ENCODE results near the gene ADH1A. TPM values are rescaled to one million over a fixed set of nuclear protein-coding genes. Genes with fewer than 3 reads are reported as not detected.

Gene ADH1A
- not detected in 2 replicates for total RNA-seq (2021)
- Bru-seq, nascent RNA, result not detected
- not detected for BruChase-seq, experiment 1, labeled RNA remaining after a 2-hour chase
- not detected for BruChase-seq, experiment 2, labeled RNA remaining after a 6-hour chase
- long read RNA-seq, result 0 reads

GRCh38 chr4:99290848-99291786 lies at the start of gene ADH1A:
Gene ADH1A (minus strand): TSS chr4:99290985. CDS start chr4:99290914, 71 bp downstream.
- Histone ChIP-seq H3K9me3 (ENCODE audit: insufficient read depth, low read depth) (no peaks in the 10 kb centered on the region), H2AFZ (peak within 1 kb of the TSS; percentile 39; the same call in 1 of the 2 replicates), H3K27ac (no peak within 1 kb of the TSS), H3K36me3 (ENCODE audit: low read depth) (no peaks in the 10 kb centered on the region), H3K9me2 (ENCODE audit: insufficient read depth) (no peaks in the 10 kb centered on the region; the same call in 1 of the 2 replicates), H4K20me1 (ENCODE audit: insufficient read depth) (no peaks in the 10 kb centered on the region), H3F3A (ENCODE audit: insufficient read depth, low read depth) (no peaks in the 10 kb centered on the region), H3K79me2 (ENCODE audit: low read depth) (no peaks in the 10 kb centered on the region), H3K27me3 (ENCODE audit: insufficient read depth, low read depth) (no peaks in the 10 kb centered on the region), H3K4me2 (no peak within 1 kb of the TSS), H3K4me1 (replicated peaks; ENCODE audit: insufficient read depth) (no peaks in the 10 kb centered on the region), H3K4me3 (no peak within 1 kb of the TSS)
- BruUV-seq (replicated peaks), result no TSS peak
- no peak for DNase-seq
- POLR2A ChIA-PET (ENCODE audit: unreplicated experiment), result no interaction called here
- TF ChIP-seq EZH2 (IDR thresholded peaks at IDR 0.05; ENCODE audit: low read depth) (no peak), CTCF (conservative IDR thresholded peaks at IDR 0.05) (no peak)
- intact Hi-C loops (cut with micrococcal nuclease; ENCODE audit: unreplicated experiment), result no loop called here
- CTCF ChIA-PET, result no interaction called here

GRCh38 chr4:99339172-99339571 lies 48.4 kb upstream of the ADH1A start:
- BruUV-seq (replicated peaks), result no TSS peak
- Histone ChIP-seq H3K4me2 (no peak overlapping the region), H3K27me3 (ENCODE audit: insufficient read depth, low read depth) (no peaks in the 10 kb centered on the region), H4K20me1 (ENCODE audit: insufficient read depth) (no peaks in the 10 kb centered on the region), H2AFZ (no peak overlapping the region), H3F3A (ENCODE audit: insufficient read depth, low read depth) (no peaks in the 10 kb centered on the region), H3K4me3 (no peak overlapping the region), H3K9me3 (ENCODE audit: insufficient read depth, low read depth) (no peaks in the 10 kb centered on the region), H3K4me1 (replicated peaks; ENCODE audit: insufficient read depth) (no peaks in the 10 kb centered on the region), H3K36me3 (ENCODE audit: low read depth) (no peaks in the 10 kb centered on the region), H3K27ac (no peak overlapping the region), H3K9me2 (ENCODE audit: insufficient read depth) (no peaks in the 10 kb centered on the region), H3K79me2 (ENCODE audit: low read depth) (no peaks in the 10 kb centered on the region)
- CTCF ChIA-PET, result no interaction called here
- TF ChIP-seq EZH2 (IDR thresholded peaks at IDR 0.05; ENCODE audit: low read depth), result no peak
- TF ChIP-seq CTCF (conservative IDR thresholded peaks at IDR 0.05), result no peak
- no peak for DNase-seq
- intact Hi-C loops (cut with micrococcal nuclease; ENCODE audit: unreplicated experiment), result no loop called here
- POLR2A ChIA-PET (ENCODE audit: unreplicated experiment), result no interaction called here

GRCh38 chr4:99336553-99336952 lies 45.8 kb upstream of the ADH1A start:
- Histone ChIP-seq H3K79me2 (ENCODE audit: low read depth) (no peaks in the 10 kb centered on the region), H3K4me2 (no peak overlapping the region), H3K36me3 (ENCODE audit: low read depth) (no peaks in the 10 kb centered on the region), H3K27me3 (ENCODE audit: insufficient read depth, low read depth) (no peaks in the 10 kb centered on the region), H3K9me3 (ENCODE audit: insufficient read depth, low read depth) (no peaks in the 10 kb centered on the region), H3K4me3 (no peak overlapping the region), H3F3A (ENCODE audit: insufficient read depth, low read depth) (no peaks in the 10 kb centered on the region), H3K27ac (no peak overlapping the region), H4K20me1 (ENCODE audit: insufficient read depth) (no peaks in the 10 kb centered on the region), H3K9me2 (ENCODE audit: insufficient read depth) (no peaks in the 10 kb centered on the region), H2AFZ (no peak overlapping the region), H3K4me1 (replicated peaks; ENCODE audit: insufficient read depth) (peaks cover 4% of the 10 kb centered on the region; the same call in 1 of the 2 replicates)
- DNase-seq, result no peak
- TF ChIP-seq CTCF (conservative IDR thresholded peaks at IDR 0.05) (no peak), EZH2 (IDR thresholded peaks at IDR 0.05; ENCODE audit: low read depth) (no peak)
- BruUV-seq (replicated peaks), result no TSS peak
- CTCF ChIA-PET, result no interaction called here
- intact Hi-C loops (cut with micrococcal nuclease; ENCODE audit: unreplicated experiment), result no loop called here
- POLR2A ChIA-PET (ENCODE audit: unreplicated experiment), result no interaction called here

Measured in PC-9 (cell line).